Left lung (tissue), 10 donors: ENCODE measurements around the gene PRSS21. TPM values are rescaled to one million over a fixed set of nuclear protein-coding genes. Genes with fewer than 3 reads are reported as not detected.

Source experiments
- ATAC-seq: fragments of 200-7000 bp; cut with Tn5 transposase; one replicate; pipeline ENCODE4 v1.9.1; 2020; ENCODE audit warnings: moderate library complexity
- DNase-seq, 4 donors: peaks; one replicate each; pipeline ENCODE4 v3.0.0-alpha.2; 2013 to 2020
- H3K27ac ChIP-seq, 2 donors: fragments of 200-600 bp; sonication (generic) in 1 of 2; one replicate each; pipeline versions ENCODE4 v1.5.0 to v1.8.0; 2020 to 2021
- H3K27me3 ChIP-seq, 2 donors: fragments of 200-600 bp; sonication (generic) in 1 of 2; one replicate each; pipeline versions ENCODE4 v1.5.0 to v1.8.0; 2020 to 2021
- H3K36me3 ChIP-seq, 2 donors: fragments of 200-600 bp; sonication (generic) in 1 of 2; one replicate each; pipeline versions ENCODE4 v1.5.0 to v1.8.0; 2020 to 2021
- H3K4me1 ChIP-seq, 2 donors: fragments of 200-600 bp; one replicate each; pipeline ENCODE4 v1.8.0; 2021
- H3K4me3 ChIP-seq, 2 donors: fragments of 200-600 bp; sonication (generic) in 1 of 2; one replicate each; pipeline versions ENCODE4 v1.5.0 to v1.8.0; 2020 to 2021; ENCODE audit warnings: mild to moderate bottlenecking in 1 of 2
- H3K9me3 ChIP-seq, 2 donors: fragments of 200-600 bp; sonication (generic) in 1 of 2; one replicate each; pipeline versions ENCODE4 v1.5.0 to v1.8.0; 2020 to 2021
- CTCF ChIP-seq, 2 donors: fragments of 200-600 bp; sonication (generic) in 1 of 2; IDR thresholded peaks; one replicate each; pipeline versions ENCODE4 v1.5.0 to v1.8.0; 2021; ENCODE audit warnings: antibody characterized with exemption in 2 of 2
- intact Hi-C, 2 donors: fragments of 100-400 bp; cut with DNase I; formaldehyde crosslinking; loops; one replicate each; pipeline versions ENCODE4 v1.11.2 to v1.14.2; 2022
- polyA plus RNA-seq, 6 donors: library from polyadenylated mRNA; unstranded; fragments of 120-200 nt; gene quantifications; one replicate each; pipeline ENCODE4 v1.2.1, GENCODE V29; 2013; ENCODE audit not compliant: insufficient read length in 6 of 6
- total RNA-seq, 2 donors: library from RNA; stranded (reverse); fragmentation: NEBNext Ultra II Directional; extraction: Animal tissue kit (Norgen Biotek cat#: 25700); gene quantifications; one replicate each; pipeline ENCODE4 v1.2.1, GENCODE V29; 2021
- donor health status: DM: no; HTN: yes; CAD: no.
- donor health status: DM: no; HTN: no; CAD: no.

The PRSS21 gene
- total and polyA plus RNA-seq, 8 donors: 0.25 to 2.5 (median 0.33) TPM; not detected in 2

GRCh38 chr16:2822158-2822495, 5.1 kb downstream of the PRSS21 start:
- Histone ChIP-seq H3K27ac (no peak overlapping the region), H3K4me1 (no peaks in the 10 kb centered on the region), H3K27me3 (peaks cover 0 to 33% of the 10 kb centered on the region in 2 donors), H3K4me3 (no peak overlapping the region), H3K36me3 (no peaks in the 10 kb centered on the region), H3K9me3 (no peaks in the 10 kb centered on the region)
- no peak for TF ChIP-seq CTCF (IDR thresholded peaks at IDR 0.05)
- intact Hi-C loops: no loop called here
- ATAC-seq (no peak), DNase-seq (no peak)

- Histone ChIP-seq H3K27ac (no peak overlapping the region), H3K9me3 (no peaks in the 10 kb centered on the region), H3K27me3 (peaks cover 0 to 29% of the 10 kb centered on the region in 2 donors), H3K36me3 (no peaks in the 10 kb centered on the region), H3K4me3 (no peak overlapping the region), H3K4me1 (no peaks in the 10 kb centered on the region)
- DNase-seq (no peak), ATAC-seq (no peak)
- TF ChIP-seq CTCF (IDR thresholded peaks at IDR 0.05): no peak
- intact Hi-C loops: no loop called here
These were observed 5.5 kb downstream of the PRSS21 start for GRCh38 chr16:2822496-2822895.

GRCh38 chr16:2824626-2825025, 7.6 kb downstream of the PRSS21 start:
- no peaks in the 10 kb centered on the region for H3K36me3 ChIP-seq
- TF ChIP-seq CTCF (IDR thresholded peaks at IDR 0.05): no peak
- H3K4me1 ChIP-seq: peaks cover 0 to 1% of the 10 kb centered on the region in 2 donors
- no peak overlapping the region for H3K27ac ChIP-seq
- no peaks in the 10 kb centered on the region for H3K9me3 ChIP-seq
- ATAC-seq (no peak), DNase-seq (no peak)
- no peak overlapping the region for H3K4me3 ChIP-seq
- peaks cover 0 to 18% of the 10 kb centered on the region in 2 donors for H3K27me3 ChIP-seq
- intact Hi-C loops: no loop called here

- Histone ChIP-seq H3K4me1 (peaks cover 0 to 7% of the 10 kb centered on the region in 2 donors), H3K27me3 (peaks cover 0 to 18% of the 10 kb centered on the region in 2 donors), H3K36me3 (no peaks in the 10 kb centered on the region), H3K27ac (no peak overlapping the region), H3K9me3 (no peaks in the 10 kb centered on the region), H3K4me3 (no peak overlapping the region)
- DNase-seq: no peak
- intact Hi-C loops: no loop called here
- ATAC-seq: no peak
- TF ChIP-seq CTCF (IDR thresholded peaks at IDR 0.05): no peak
These were observed 8.2 kb downstream of the PRSS21 start for GRCh38 chr16:2825049-2825742.

- DNase-seq (peak in 1 of 4 donors; percentile 62), ATAC-seq (no peak)
- TF ChIP-seq CTCF (IDR thresholded peaks at IDR 0.05): no peak
- no peaks in the 10 kb centered on the region for H3K36me3 ChIP-seq
- no peak overlapping the region for H3K4me3 ChIP-seq
- peaks cover 0 to 12% of the 10 kb centered on the region in 2 donors for H3K4me1 ChIP-seq
- H3K27me3 ChIP-seq: peaks cover 0 to 13% of the 10 kb centered on the region in 2 donors
- no peak overlapping the region for H3K27ac ChIP-seq
- intact Hi-C loops: no loop called here
- no peaks in the 10 kb centered on the region for H3K9me3 ChIP-seq
These were observed 8.9 kb downstream of the PRSS21 start for GRCh38 chr16:2825906-2826305.
